Ascending aorta (tissue), 2 donors: ENCODE results near the gene KIAA1549. TPM values are rescaled to one million over a fixed set of nuclear protein-coding genes. Genes with fewer than 3 reads are reported as not detected.

ENCODE experiments used
- DNase-seq, 2 donors: peaks; one replicate each; pipeline ENCODE4 v3.0.0-alpha.2; 2019; ENCODE audit warnings: low spot score in 2 of 2
- H3K27ac ChIP-seq, 2 donors: fragments of 200-600 bp; sonication (generic); one replicate each; pipeline ENCODE4 v1.5.1; 2016 to 2017; ENCODE audit warnings: mild to moderate bottlenecking in 1 of 2
- H3K27me3 ChIP-seq: fragments of 200-600 bp; sonication (generic); one replicate; pipeline ENCODE4 v1.5.1; 2017
- H3K36me3 ChIP-seq, 2 donors: fragments of 200-600 bp; sonication (generic); one replicate each; pipeline ENCODE4 v1.5.1; 2016
- H3K4me1 ChIP-seq, 2 donors: fragments of 200-600 bp; sonication (generic); one replicate each; pipeline ENCODE4 v1.5.1; 2016 to 2017; ENCODE audit warnings: mild to moderate bottlenecking in 1 of 2
- H3K4me3 ChIP-seq, 2 donors: fragments of 200-600 bp; sonication (generic); one replicate each; pipeline ENCODE4 v1.5.1; 2016 to 2017; ENCODE audit warnings: mild to moderate bottlenecking in 1 of 2
- H3K9me3 ChIP-seq, 2 donors: fragments of 200-600 bp; sonication (generic); one replicate each; pipeline ENCODE4 v1.5.1; 2016
- CTCF ChIP-seq, 3 experiments: fragments of 200-600 bp in 2 of 3; fragments of 450-650 bp in 1 of 3; sonication (generic) in 2 of 3; IDR thresholded peaks; one replicate each; pipeline ENCODE4 v1.5.1; 2016 to 2019; ENCODE audit warnings: antibody characterized with exemption in 3 of 3, mild to moderate bottlenecking in 1 of 3, moderate library complexity in 1 of 3
- intact Hi-C: fragments of 100-400 bp; cut with DNase I; formaldehyde crosslinking; loops from one replicate; pipeline ENCODE4 v1.15.1; 2023
- total RNA-seq: library from RNA; depleted of rRNA; stranded (reverse); fragments of >200 nt; gene quantifications from one replicate; pipeline ENCODE4 v1.1.0, GENCODE V29; 2016

The KIAA1549 gene
- total RNA-seq, 1 donor from 2014 or later: 0.11 TPM

DNA sequence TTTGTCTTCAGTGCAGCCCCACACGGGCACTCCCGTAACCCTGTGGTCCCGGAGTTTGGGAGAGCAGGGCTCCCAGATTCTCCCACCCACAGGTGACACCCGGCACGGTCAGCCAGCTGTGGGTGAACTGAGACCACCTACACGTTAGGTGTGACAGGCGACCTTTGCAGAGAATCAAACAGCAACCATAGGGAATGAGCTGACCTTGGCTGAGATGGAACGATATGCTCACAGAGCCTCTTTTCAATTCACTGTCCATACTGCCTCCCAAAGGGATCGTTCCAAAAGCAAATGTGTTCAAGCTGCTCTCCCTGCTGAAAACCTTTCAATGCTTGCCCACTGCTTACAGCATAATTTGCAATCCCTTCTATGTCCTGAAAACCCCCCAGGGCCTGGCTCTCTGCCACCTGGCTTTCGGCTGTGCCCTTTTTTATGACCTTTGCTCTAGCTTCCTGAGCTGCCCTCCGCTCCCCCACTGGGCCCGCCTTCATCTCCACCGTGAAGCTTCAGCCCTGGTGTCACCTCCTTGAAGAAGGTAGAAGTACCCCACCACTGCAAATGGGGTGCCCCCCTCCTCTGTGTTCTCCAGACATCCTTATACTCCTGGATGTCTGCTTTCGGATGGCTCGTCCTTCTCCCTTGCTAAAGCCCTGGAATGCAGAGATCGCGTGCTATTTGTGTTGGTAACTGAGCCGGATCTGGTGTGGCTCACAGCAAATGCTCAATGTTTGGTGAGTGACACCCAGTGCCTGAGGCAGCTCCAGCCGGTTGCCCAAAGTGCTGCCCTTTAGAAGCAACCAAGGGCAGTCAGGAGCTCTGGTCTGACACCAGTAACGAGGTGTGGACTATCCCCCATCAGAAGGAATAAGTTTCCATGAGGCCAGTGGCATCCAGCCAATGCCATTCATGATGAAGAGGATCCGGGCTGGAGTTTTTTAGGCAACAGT lies 90.4 kb downstream of the KIAA1549 start:
- Histone ChIP-seq H3K27ac (no peak overlapping the region), H3K36me3 (no peaks in the 10 kb centered on the region), H3K4me1 (no peaks in the 10 kb centered on the region), H3K9me3 (no peaks in the 10 kb centered on the region), H3K27me3 (no peaks in the 10 kb centered on the region), H3K4me3 (no peak overlapping the region)
- intact Hi-C loops: no loop called here
- no peak for TF ChIP-seq CTCF (IDR thresholded peaks at IDR 0.05)
- no peak for DNase-seq

DNA sequence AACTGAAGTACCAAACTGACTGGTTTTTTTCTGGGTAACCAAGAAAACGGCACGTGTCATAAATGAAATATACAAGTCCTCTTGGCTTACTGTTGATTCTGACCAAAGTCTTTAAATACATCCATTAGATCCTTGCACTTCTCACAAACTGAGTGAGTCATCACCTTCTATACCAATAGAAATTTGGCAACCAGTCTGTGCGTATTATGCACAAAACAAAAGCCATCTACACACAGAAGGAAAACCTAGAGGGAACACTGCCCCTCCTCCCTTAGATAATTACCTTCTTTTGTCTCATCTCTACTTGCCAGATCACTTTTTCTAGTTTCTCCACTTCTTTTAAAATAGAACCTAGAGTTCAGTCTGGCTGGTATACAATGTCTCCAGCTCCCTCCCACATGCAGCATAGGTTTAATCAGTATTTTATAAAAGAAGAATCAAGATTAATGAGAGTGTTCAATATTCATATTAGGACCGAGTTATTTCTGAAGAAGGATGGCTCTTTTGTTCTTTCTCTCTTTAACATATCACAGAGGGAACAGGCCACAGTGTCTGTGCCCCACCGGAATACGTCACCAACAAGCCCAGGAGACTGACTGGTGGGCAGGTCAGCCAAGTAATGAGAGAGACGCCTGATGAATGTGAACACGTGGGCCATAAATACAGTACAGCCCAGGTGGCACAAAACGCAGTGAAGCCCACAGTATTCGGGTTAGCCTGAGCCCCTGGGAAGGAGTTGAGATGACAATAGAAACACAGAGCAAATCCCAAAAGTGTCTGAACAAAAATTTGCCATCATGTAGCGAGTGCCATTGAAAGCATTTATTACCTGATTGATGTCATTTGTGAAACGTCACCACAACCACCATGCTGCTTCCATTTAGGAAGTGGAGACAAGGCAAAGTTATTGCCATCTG lies 91.3 kb downstream of the KIAA1549 start:
- no peak for DNase-seq
- no peak for TF ChIP-seq CTCF (IDR thresholded peaks at IDR 0.05)
- Histone ChIP-seq H3K4me1 (no peaks in the 10 kb centered on the region), H3K36me3 (no peaks in the 10 kb centered on the region), H3K27me3 (no peaks in the 10 kb centered on the region), H3K4me3 (no peak overlapping the region), H3K9me3 (no peaks in the 10 kb centered on the region), H3K27ac (no peak overlapping the region)
- intact Hi-C loops: no loop called here

- Histone ChIP-seq H3K27me3 (no peaks in the 10 kb centered on the region), H3K9me3 (no peaks in the 10 kb centered on the region), H3K4me3 (no peak overlapping the region), H3K4me1 (no peaks in the 10 kb centered on the region), H3K36me3 (no peaks in the 10 kb centered on the region), H3K27ac (no peak overlapping the region)
- intact Hi-C loops: no loop called here
- no peak for TF ChIP-seq CTCF (IDR thresholded peaks at IDR 0.05)
- no peak for DNase-seq
Observed at GRCh38 chr7:138887872-138888656, 93.1 kb downstream of the KIAA1549 start.

- H3K36me3 ChIP-seq: no peaks in the 10 kb centered on the region
- TF ChIP-seq CTCF (IDR thresholded peaks at IDR 0.05): no peak
- H3K27me3 ChIP-seq: no peaks in the 10 kb centered on the region
- H3K27ac ChIP-seq: no peak overlapping the region
- H3K4me3 ChIP-seq: no peak overlapping the region
- H3K9me3 ChIP-seq: no peaks in the 10 kb centered on the region
- no peak for DNase-seq
- H3K4me1 ChIP-seq: no peaks in the 10 kb centered on the region
- intact Hi-C loops: no loop called here
Observed at GRCh38 chr7:138887085-138887710, 94.0 kb downstream of the KIAA1549 start.

GRCh38 chr7:138886501-138886917 lies 94.7 kb downstream of the KIAA1549 start:
- intact Hi-C loops: no loop called here

More at GRCh38 chr7:138886501-138886917, 94.7 kb downstream of the KIAA1549 start:
- no peaks in the 10 kb centered on the region for H3K4me1 ChIP-seq
- H3K36me3 ChIP-seq: no peaks in the 10 kb centered on the region
- H3K27ac ChIP-seq: no peak overlapping the region
- DNase-seq: no peak
- TF ChIP-seq CTCF (IDR thresholded peaks at IDR 0.05): peak; percentile 26 to 57 (median 34)
- H3K27me3 ChIP-seq: no peaks in the 10 kb centered on the region
- no peak overlapping the region for H3K4me3 ChIP-seq
- H3K9me3 ChIP-seq: no peaks in the 10 kb centered on the region
